Measurements from ENCODE around the gene CSNK1D. TPM values are rescaled to one million over a fixed set of nuclear protein-coding genes. Genes with fewer than 3 reads are reported as not detected.

CSNK1D gene
- total RNA-seq, 1 donor from 2014 or later: 86.8 TPM

- H3K4me3 ChIP-seq: no peak overlapping the region
- peak overlapping the region; percentile 84 to 93 for H3K27ac ChIP-seq
- no peak for TF ChIP-seq CTCF (IDR thresholded peaks at IDR 0.05)
- peaks cover 21 to 30% of the 10 kb centered on the region in 2 donors for H3K4me1 ChIP-seq
- no peak for DNase-seq (ENCODE audit: low spot score in 2 of 2)
- intact Hi-C loops (cut with DNase I): no loop called here
- H3K9me3 ChIP-seq: no peaks in the 10 kb centered on the region
- no peaks in the 10 kb centered on the region for H3K36me3 ChIP-seq
- H3K27me3 ChIP-seq: no peaks in the 10 kb centered on the region
Measured at GRCh38 chr17:82218349-82219075, 55.0 kb downstream of the CSNK1D start.

- Histone ChIP-seq H3K9me3 (no peaks in the 10 kb centered on the region), H3K27ac (peak overlapping the region; percentile 84 to 93), H3K27me3 (no peaks in the 10 kb centered on the region), H3K4me3 (no peak overlapping the region), H3K4me1 (peaks cover 25 to 32% of the 10 kb centered on the region in 2 donors), H3K36me3 (no peaks in the 10 kb centered on the region)
- TF ChIP-seq CTCF (IDR thresholded peaks at IDR 0.05): no peak
- intact Hi-C loops (cut with DNase I): no loop called here
- peak; percentile 65 to 91 for DNase-seq (ENCODE audit: low spot score in 2 of 2)
Measured at GRCh38 chr17:82217530-82218204, 55.8 kb downstream of the CSNK1D start.

GRCh38 chr17:82217120-82217529, 56.4 kb downstream of the CSNK1D start:
- no peaks in the 10 kb centered on the region for H3K36me3 ChIP-seq
- DNase-seq (ENCODE audit: low spot score in 2 of 2): no peak
- H3K4me3 ChIP-seq: no peak overlapping the region
- no peak for TF ChIP-seq CTCF (IDR thresholded peaks at IDR 0.05)
- H3K27ac ChIP-seq: peak overlapping the region; percentile 84 to 93
- H3K4me1 ChIP-seq: peaks cover 25 to 33% of the 10 kb centered on the region in 2 donors
- H3K9me3 ChIP-seq: no peaks in the 10 kb centered on the region
- no peaks in the 10 kb centered on the region for H3K27me3 ChIP-seq
- intact Hi-C loops (cut with DNase I): no loop called here

- H3K27ac ChIP-seq: peak overlapping the region; percentile 84 to 93
- H3K4me3 ChIP-seq: no peak overlapping the region
- intact Hi-C loops (cut with DNase I): no loop called here
- H3K4me1 ChIP-seq: peaks cover 25 to 37% of the 10 kb centered on the region in 2 donors
- no peaks in the 10 kb centered on the region for H3K36me3 ChIP-seq
- no peaks in the 10 kb centered on the region for H3K27me3 ChIP-seq
- H3K9me3 ChIP-seq: no peaks in the 10 kb centered on the region
- no peak for TF ChIP-seq CTCF (IDR thresholded peaks at IDR 0.05)
- peak; percentile 67 to 91 for DNase-seq (ENCODE audit: low spot score in 2 of 2)
Measured at GRCh38 chr17:82216301-82217119, 57.0 kb downstream of the CSNK1D start.

GRCh38 chr17:82215972-82216300, 57.6 kb downstream of the CSNK1D start:
- DNase-seq (ENCODE audit: low spot score in 2 of 2): no peak
- no peak for TF ChIP-seq CTCF (IDR thresholded peaks at IDR 0.05)
- intact Hi-C loops (cut with DNase I): no loop called here
- H3K4me3 ChIP-seq: no peak overlapping the region
- peak overlapping the region; percentile 84 to 93 for H3K27ac ChIP-seq
- H3K27me3 ChIP-seq: no peaks in the 10 kb centered on the region
- no peaks in the 10 kb centered on the region for H3K9me3 ChIP-seq
- H3K36me3 ChIP-seq: no peaks in the 10 kb centered on the region
- peaks cover 25 to 37% of the 10 kb centered on the region in 2 donors for H3K4me1 ChIP-seq
